Neural progenitor cell (in vitro differentiated cells): ENCODE data around the gene LRP1.

Experiments
- CTCF ChIP-seq: fragments of 200-600 bp; sonication (generic); IDR thresholded peaks from 2 replicates; pipeline ENCODE4 v1.5.1; 2017; ENCODE audit warnings: antibody characterized with exemption, mild to moderate bottlenecking
- EZH2phosphoT487 ChIP-seq: fragments of 200-600 bp; sonication (generic); IDR thresholded peaks from 2 replicates; pipeline ENCODE4 v1.6.1; 2017; ENCODE audit warnings: antibody characterized with exemption

DNA sequence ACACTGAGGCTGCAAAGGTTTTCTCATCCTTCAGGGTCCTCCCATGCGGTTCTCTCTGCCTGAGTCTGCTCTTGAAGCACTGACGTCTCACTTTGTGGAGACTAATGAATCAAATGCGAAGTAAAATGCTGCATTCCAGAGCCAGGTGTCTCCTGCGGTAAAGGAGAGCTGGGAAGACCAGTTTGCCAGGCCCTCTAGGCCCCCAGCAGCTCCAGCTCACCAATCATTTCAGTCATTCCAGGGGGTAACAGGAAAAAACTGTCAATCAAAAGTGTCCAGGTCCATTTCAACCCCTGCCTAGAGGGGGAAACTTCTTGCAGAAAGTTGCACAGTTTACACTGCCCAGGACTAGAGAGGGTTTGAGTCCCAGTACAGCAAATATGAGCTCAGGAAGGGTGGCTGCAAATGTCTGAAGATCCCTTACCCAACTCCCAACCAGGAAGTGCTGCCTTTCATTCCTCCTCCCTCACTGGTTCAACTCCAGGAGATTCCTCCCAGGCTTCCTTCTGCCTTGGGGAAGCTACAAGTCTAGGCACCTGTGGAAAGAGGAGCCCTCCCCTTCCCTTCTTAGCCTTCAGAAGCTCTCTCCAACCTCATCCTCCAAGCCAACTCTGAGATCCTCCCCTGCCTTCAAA lies 85.6 kb downstream of the LRP1 start:
- TF ChIP-seq CTCF (no peak), EZH2phosphoT487 (no peak)
